Measurements from ENCODE around the gene EPN1. TPM values are rescaled to one million over a fixed set of nuclear protein-coding genes. Genes with fewer than 3 reads are reported as not detected.

Gene EPN1
- total and polyA plus RNA-seq, 4 donors, result 18.6 to 117 (median 77.8) TPM

DNA sequence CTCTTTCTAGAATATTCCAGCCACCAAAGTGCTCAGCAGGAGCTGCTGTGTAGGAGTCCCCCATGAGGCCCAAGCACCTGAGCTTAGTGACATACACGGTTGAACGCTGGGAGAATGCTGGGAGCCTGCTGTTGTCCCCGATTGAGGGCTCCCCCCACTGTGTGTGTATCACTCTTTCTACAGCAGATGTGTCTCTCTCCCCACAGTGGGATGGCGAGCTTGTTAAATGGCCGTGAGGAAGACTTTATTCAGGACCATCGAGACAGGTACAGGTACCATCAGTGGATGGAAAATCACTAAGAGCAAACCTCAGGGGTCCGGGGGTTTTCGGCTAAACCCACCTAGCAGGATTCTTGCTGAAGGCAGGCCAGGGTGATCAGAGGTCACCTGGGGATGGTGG is 22.7 kb downstream of the EPN1 start (continued):
- TF ChIP-seq YY1 (IDR thresholded peaks at IDR 0.05) (no peak), RAD21 (IDR thresholded peaks at IDR 0.05) (no peak), NR2F2 (IDR thresholded peaks at IDR 0.05) (no peak)
- TF ChIP-seq, protein P1, sequence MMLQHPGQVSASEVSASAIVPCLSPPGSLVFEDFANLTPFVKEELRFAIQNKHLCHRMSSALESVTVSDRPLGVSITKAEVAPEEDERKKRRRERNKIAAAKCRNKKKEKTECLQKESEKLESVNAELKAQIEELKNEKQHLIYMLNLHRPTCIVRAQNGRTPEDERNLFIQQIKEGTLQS (IDR thresholded peaks at IDR 0.05), result no peak

DNA sequence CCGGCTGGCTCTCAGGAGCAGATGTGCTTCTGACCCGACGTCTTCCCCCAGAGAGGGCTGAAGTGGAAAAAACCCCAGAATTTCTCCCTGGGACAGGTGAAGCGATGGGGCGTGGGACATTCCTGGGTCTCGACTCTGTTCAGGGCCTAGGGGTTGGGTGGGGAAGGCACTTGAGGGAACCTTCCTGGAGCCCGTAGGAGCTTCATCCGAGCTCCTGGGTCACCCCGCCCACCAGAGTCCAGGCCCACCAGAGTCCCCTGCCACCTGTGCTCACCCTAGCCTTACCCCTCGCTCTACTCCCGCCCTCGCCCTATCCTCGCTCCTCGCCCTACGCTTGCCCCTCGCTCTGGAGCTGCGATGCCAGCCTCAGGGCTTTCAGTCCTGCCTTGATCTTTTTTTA is 23.2 kb downstream of the EPN1 start:
- Histone ChIP-seq H3K27me3 (ENCODE audit: control insufficient read depth in 4 of 4, insufficient read depth in 4 of 4, low read length in 3 of 4) (no peaks in the 10 kb centered on the region), H3K4me1 (ENCODE audit: control insufficient read depth in 4 of 4, insufficient read depth in 4 of 4, low read length in 3 of 4) (no peaks in the 10 kb centered on the region), H3K9ac (ENCODE audit: low read depth in 1 of 2, low read length in 2 of 2) (no peak overlapping the region), H3K9me3 (ENCODE audit: control insufficient read depth in 4 of 4, low read length in 3 of 4) (no peaks in the 10 kb centered on the region), H3K36me3 (ENCODE audit: control insufficient read depth in 4 of 4, insufficient read depth in 3 of 4, low read depth in 1 of 4, low read length in 3 of 4) (peaks cover 20 to 60% (median 23%) of the 10 kb centered on the region in 4 donors), H3K4me3 (ENCODE audit: low read depth in 1 of 3, low read length in 3 of 3) (no peak overlapping the region), H3K27ac (ENCODE audit: low read depth in 1 of 2, low read length in 2 of 2) (no peak overlapping the region)
- 97% methylated on average over 17 of the region's 17 CpGs for WGBS
- TF ChIP-seq FOXA2 (IDR thresholded peaks at IDR 0.05) (no peak), NR2F2 (IDR thresholded peaks at IDR 0.05) (no peak), FOXA1 (IDR thresholded peaks at IDR 0.05) (no peak), TAF1 (conservative IDR thresholded peaks at IDR 0.05) (no peak), RAD21 (IDR thresholded peaks at IDR 0.05) (no peak), EGR1 (IDR thresholded peaks at IDR 0.05; ENCODE audit: low read depth in 2 of 2) (no peak), SP1 (IDR thresholded peaks at IDR 0.05) (no peak), YY1 (IDR thresholded peaks at IDR 0.05) (no peak), GABPA (IDR thresholded peaks at IDR 0.05 in 1 of 2, conservative IDR thresholded peaks at IDR 0.05 in 1 of 2) (no peak), JUND (IDR thresholded peaks at IDR 0.05) (no peak), HNF4A (conservative IDR thresholded peaks at IDR 0.05) (no peak)
- TF ChIP-seq, protein P2, sequence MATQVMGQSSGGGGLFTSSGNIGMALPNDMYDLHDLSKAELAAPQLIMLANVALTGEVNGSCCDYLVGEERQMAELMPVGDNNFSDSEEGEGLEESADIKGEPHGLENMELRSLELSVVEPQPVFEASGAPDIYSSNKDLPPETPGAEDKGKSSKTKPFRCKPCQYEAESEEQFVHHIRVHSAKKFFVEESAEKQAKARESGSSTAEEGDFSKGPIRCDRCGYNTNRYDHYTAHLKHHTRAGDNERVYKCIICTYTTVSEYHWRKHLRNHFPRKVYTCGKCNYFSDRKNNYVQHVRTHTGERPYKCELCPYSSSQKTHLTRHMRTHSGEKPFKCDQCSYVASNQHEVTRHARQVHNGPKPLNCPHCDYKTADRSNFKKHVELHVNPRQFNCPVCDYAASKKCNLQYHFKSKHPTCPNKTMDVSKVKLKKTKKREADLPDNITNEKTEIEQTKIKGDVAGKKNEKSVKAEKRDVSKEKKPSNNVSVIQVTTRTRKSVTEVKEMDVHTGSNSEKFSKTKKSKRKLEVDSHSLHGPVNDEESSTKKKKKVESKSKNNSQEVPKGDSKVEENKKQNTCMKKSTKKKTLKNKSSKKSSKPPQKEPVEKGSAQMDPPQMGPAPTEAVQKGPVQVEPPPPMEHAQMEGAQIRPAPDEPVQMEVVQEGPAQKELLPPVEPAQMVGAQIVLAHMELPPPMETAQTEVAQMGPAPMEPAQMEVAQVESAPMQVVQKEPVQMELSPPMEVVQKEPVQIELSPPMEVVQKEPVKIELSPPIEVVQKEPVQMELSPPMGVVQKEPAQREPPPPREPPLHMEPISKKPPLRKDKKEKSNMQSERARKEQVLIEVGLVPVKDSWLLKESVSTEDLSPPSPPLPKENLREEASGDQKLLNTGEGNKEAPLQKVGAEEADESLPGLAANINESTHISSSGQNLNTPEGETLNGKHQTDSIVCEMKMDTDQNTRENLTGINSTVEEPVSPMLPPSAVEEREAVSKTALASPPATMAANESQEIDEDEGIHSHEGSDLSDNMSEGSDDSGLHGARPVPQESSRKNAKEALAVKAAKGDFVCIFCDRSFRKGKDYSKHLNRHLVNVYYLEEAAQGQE (IDR thresholded peaks at IDR 0.05), result no peak
- TF ChIP-seq, protein P1 (IDR thresholded peaks at IDR 0.05), result no peak
- TF ChIP-seq, protein P3, sequence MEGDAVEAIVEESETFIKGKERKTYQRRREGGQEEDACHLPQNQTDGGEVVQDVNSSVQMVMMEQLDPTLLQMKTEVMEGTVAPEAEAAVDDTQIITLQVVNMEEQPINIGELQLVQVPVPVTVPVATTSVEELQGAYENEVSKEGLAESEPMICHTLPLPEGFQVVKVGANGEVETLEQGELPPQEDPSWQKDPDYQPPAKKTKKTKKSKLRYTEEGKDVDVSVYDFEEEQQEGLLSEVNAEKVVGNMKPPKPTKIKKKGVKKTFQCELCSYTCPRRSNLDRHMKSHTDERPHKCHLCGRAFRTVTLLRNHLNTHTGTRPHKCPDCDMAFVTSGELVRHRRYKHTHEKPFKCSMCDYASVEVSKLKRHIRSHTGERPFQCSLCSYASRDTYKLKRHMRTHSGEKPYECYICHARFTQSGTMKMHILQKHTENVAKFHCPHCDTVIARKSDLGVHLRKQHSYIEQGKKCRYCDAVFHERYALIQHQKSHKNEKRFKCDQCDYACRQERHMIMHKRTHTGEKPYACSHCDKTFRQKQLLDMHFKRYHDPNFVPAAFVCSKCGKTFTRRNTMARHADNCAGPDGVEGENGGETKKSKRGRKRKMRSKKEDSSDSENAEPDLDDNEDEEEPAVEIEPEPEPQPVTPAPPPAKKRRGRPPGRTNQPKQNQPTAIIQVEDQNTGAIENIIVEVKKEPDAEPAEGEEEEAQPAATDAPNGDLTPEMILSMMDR (IDR thresholded peaks at IDR 0.05; ENCODE audit: low read depth, low read length, missing input control), result no peak
- no peak for DNase-seq (ENCODE audit: low spot score)

DNA sequence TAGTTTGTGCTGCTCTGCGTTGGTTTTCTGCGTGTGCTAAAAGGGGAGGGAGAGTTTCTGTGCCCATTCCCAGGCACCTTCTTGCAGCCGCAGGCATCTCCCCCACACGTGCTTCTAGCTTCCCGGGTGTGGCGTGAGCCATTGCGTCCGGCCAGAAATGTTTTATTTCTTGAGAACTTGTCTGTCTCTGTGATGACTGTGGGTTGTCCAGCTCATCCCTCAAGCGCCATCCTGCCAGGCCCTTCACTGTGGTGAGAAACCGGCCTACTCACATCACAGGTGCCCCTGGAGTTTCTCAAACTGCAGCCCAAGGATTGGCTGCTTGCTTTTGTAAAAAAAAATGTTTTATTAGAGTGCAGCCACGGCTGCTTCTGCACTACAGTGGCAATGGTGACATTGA is 24.2 kb downstream of the EPN1 start:
- Histone ChIP-seq H3K4me3 (ENCODE audit: low read depth in 1 of 3, low read length in 3 of 3) (no peak overlapping the region), H3K4me1 (ENCODE audit: control insufficient read depth in 4 of 4, insufficient read depth in 4 of 4, low read length in 3 of 4) (no peaks in the 10 kb centered on the region), H3K9me3 (ENCODE audit: control insufficient read depth in 4 of 4, low read length in 3 of 4) (no peaks in the 10 kb centered on the region), H3K27ac (ENCODE audit: low read depth in 1 of 2, low read length in 2 of 2) (no peak overlapping the region), H3K9ac (ENCODE audit: low read depth in 1 of 2, low read length in 2 of 2) (no peak overlapping the region), H3K36me3 (ENCODE audit: control insufficient read depth in 4 of 4, insufficient read depth in 3 of 4, low read depth in 1 of 4, low read length in 3 of 4) (peaks cover 15 to 51% (median 20%) of the 10 kb centered on the region in 4 donors), H3K27me3 (ENCODE audit: control insufficient read depth in 4 of 4, insufficient read depth in 4 of 4, low read length in 3 of 4) (no peaks in the 10 kb centered on the region)
- no peak for DNase-seq (ENCODE audit: low spot score)
- TF ChIP-seq GABPA (IDR thresholded peaks at IDR 0.05 in 1 of 2, conservative IDR thresholded peaks at IDR 0.05 in 1 of 2) (no peak), RAD21 (IDR thresholded peaks at IDR 0.05) (no peak)
- 90% methylated on average over 11 of the region's 11 CpGs for WGBS

All from liver (tissue), 9 donors.